Measurements from ENCODE around the gene PATE1.
"Not testable (repeated sequence)": the region's sequence is repeated elsewhere in the genome, so short reads cannot be mapped to it uniquely, and the experiment has no call there.

Gene PATE1, protein sequence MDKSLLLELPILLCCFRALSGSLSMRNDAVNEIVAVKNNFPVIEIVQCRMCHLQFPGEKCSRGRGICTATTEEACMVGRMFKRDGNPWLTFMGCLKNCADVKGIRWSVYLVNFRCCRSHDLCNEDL

DNA sequence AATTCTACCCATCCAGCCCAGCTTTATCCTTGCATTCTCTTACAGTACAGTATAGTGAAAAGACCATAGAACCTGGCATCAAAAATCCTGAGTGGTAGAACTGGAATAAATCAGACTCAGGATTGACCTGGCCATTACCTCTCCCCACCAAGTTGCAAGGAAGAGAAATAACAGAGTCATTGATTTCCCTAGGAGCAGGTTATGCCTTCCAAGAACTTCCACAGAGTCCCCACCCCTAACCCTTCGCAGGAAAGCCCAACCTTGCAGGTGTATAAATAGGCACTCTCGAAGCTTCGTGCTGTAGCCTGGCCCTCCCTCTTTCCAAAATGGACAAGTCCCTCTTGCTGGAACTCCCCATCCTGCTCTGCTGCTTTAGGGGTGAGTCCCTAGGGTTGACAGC, at the start of gene PATE1:
TSS of gene PATE1 (plus strand) at position 301 of the 400 bp plus-strand sequence. CDS start at position 327, 26 bp downstream.
- no peak within 1 kb of the TSS for H3K27ac Mint-ChIP-seq
- no peaks in the 10 kb centered on the region for H3K9me3 Mint-ChIP-seq (ENCODE audit: low read depth)
- peaks cover 7% of the 10 kb centered on the region for H3K27me3 Mint-ChIP-seq
- no peaks in the 10 kb centered on the region for H3K36me3 Mint-ChIP-seq
- no peaks in the 10 kb centered on the region for H3K4me1 Mint-ChIP-seq (ENCODE audit: low read depth)
- H3K4me3 Mint-ChIP-seq, result no peak within 1 kb of the TSS

DNA sequence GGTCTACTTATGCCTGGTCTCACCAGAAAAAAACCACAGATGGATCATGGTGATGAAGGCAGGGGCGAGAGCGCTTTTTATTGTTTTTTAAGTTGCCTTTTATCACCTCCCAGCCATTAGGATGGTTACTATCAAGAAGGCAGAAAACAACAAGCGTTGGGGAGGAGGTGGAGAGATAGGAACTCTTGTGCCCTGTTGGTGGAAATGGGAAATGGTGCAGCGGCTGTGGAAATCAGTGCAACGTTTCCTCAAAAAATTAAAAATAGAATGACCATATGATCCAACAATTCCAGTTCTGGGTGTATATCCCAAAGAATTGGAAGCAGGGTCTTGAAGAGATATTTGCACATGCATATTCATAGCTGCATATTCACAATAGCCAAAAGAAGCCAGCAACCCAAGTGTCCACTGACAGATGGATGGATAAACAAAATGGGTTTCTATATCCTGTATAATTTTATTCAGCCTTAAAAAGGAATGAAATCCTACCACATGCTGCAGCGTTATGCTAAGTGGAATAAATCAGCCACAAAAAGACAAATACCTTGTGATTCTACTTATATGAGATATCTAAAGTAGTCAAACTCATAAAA, 45.0 kb upstream of the PATE1 start:
- Mint-ChIP-seq H3K9me3 (ENCODE audit: low read depth) (no peaks in the 10 kb centered on the region), H3K4me3 (no peak overlapping the region), H3K4me1 (ENCODE audit: low read depth) (no peaks in the 10 kb centered on the region), H3K27me3 (peaks cover 6% of the 10 kb centered on the region), H3K27ac (no peak overlapping the region), H3K36me3 (no peaks in the 10 kb centered on the region)

DNA sequence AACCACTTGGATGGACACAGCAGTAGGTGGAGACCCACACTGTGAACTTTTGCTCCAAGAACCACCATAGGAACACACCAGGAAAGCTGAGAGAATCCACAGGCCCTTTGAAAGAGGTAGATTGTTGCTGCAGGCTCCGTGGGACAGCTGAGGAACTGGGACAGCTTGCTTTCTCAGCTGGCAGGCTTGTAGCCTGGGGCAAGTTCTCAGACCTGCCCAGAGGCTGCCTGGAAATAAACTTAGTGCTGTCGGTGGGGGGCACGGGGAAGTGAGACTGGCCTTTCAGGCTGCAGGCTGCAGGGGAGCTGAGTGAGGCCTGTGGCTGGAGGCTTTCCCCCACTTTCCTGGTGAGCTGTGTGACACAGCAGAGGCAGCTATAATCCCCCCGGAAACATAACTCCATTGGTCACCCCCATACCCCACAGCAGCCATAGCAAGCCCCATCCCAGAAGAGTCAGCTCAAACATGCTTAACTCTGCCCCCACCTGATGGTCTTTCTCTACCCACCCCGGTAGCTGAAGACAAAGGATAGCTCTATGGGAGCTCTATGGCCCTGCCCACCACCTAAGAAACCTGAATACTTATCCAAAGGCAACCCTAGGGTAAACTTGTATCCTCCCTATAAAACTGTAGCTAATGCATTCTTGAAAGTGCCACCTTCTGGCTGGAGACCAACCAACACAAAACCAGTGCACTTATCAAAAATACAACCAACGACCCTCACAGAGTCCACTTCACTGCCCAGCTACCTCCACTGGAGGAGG, 44.0 kb upstream of the PATE1 start:
- Mint-ChIP-seq H3K36me3 (no peaks in the 10 kb centered on the region), H3K27ac (no peak overlapping the region), H3K4me3 (no peak overlapping the region), H3K4me1 (ENCODE audit: low read depth) (no peaks in the 10 kb centered on the region), H3K27me3 (peaks cover 10% of the 10 kb centered on the region), H3K9me3 (ENCODE audit: low read depth) (no peaks in the 10 kb centered on the region)

DNA sequence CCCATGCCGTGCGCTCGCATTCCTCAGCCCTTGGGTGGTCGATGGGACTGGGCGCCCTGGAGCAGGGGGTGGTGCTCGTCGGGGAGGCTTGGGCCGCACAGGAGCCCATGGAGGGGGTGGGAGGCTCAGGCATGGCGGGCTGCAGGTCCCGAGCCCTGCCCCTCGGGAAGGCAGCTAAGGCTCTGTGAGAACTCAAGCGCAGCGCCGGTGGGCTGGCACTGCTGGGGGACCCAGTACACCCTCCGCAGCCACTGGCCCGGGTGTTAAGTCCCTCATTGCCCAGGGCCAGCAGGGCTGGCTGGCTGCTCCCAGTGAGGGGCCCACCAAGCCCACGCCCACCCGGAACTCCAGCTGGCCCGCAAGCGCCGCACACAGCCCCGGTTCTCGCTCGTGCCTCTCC, 41.4 kb upstream of the PATE1 start:
- not testable (repeated sequence) for H3K9me3 Mint-ChIP-seq (ENCODE audit: low read depth); H3K27ac Mint-ChIP-seq; H3K36me3 Mint-ChIP-seq; H3K4me3 Mint-ChIP-seq; H3K4me1 Mint-ChIP-seq (ENCODE audit: low read depth)
- H3K27me3 Mint-ChIP-seq, result peaks cover 13% of the 10 kb centered on the region

DNA sequence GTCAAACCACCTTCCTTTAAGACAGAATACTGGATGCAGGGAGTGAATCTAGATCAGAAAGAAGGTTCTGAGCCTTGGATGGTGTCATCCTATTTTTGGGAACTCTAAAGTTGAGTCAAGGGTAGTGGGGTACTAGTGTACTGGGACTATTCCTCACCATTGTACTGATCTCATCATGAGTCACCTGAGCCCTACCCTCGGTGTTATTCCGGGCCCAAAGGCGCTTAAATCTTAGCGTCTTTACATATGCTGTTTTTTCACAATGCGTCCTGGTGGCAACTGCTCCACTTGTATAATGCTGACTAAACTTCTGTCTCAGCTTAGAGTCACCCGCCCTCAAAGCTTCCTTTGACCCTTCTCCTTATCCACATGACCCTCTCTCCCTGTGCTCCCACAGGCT, 25.3 kb upstream of the PATE1 start:
- no peak overlapping the region for H3K4me3 Mint-ChIP-seq
- no peaks in the 10 kb centered on the region for H3K36me3 Mint-ChIP-seq
- no peaks in the 10 kb centered on the region for H3K4me1 Mint-ChIP-seq (ENCODE audit: low read depth)
- H3K9me3 Mint-ChIP-seq (ENCODE audit: low read depth), result no peaks in the 10 kb centered on the region
- H3K27me3 Mint-ChIP-seq, result peaks cover 21% of the 10 kb centered on the region
- no peak overlapping the region for H3K27ac Mint-ChIP-seq

DNA sequence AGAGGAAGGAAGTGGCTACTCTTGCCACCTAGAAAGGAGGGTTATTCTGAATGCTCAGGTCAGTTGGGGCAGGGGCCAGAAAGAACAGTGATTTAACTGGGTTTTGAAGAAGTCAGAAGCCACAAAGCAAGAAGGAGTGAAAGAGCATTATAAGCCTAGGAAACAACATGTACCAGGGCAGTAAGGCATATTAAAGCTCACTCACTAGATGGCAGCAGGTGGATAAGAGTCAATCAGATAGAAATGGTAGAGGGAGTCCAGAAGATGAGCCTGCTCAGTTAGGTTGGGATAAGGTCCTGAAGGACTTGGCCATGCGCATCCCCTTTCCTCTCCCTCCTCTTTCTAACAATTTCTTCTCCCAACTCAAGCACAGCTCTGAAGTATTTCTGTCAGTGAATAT, 22.0 kb upstream of the PATE1 start:
- Mint-ChIP-seq H3K4me3 (no peak overlapping the region), H3K9me3 (ENCODE audit: low read depth) (no peaks in the 10 kb centered on the region), H3K36me3 (no peaks in the 10 kb centered on the region), H3K4me1 (ENCODE audit: low read depth) (no peaks in the 10 kb centered on the region), H3K27ac (no peak overlapping the region), H3K27me3 (peaks cover 20% of the 10 kb centered on the region)

DNA sequence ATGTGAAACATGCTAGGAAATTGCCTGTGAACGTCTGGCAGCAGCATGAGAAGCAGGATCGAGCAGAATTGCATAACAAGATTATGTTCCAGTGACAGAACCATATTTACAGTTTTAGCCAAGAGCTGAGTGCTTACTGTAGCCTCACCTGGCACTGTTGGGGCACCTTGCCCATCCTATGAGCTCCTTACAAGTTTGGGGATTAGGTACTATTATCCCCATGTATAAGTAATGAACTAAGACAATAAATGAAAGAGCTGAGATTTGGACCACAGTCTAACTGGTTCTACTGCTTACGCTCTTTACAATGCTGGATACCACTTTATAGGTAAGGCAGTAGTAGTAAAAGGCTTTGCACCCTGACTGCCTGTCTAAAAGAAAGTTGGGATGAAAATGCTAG, 17.1 kb upstream of the PATE1 start:
- Mint-ChIP-seq H3K36me3 (no peaks in the 10 kb centered on the region), H3K9me3 (ENCODE audit: low read depth) (no peaks in the 10 kb centered on the region), H3K27ac (no peak overlapping the region), H3K27me3 (peaks cover 16% of the 10 kb centered on the region), H3K4me1 (ENCODE audit: low read depth) (no peaks in the 10 kb centered on the region), H3K4me3 (no peak overlapping the region)

DNA sequence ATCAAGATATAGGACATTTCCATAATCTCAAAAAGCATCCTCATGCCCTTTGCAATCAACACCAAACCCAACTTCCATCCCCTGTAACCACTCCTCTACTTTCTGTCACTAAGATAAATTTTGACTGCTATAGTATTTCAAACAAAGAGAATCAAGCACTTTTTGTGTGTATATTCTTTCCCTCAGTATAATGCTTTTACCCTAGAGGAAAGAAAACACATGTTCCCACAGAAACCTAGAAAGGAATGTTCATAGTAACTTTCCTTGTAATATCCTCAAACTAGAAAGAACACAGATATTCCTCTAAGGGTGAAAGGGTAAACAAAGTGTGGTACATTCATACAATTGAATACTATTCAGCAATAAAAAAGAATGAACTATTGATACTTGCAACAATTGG, 5.5 kb upstream of the PATE1 start:
- Mint-ChIP-seq H3K4me3 (no peak overlapping the region), H3K27me3 (peaks cover 9% of the 10 kb centered on the region), H3K27ac (no peak overlapping the region), H3K4me1 (ENCODE audit: low read depth) (no peaks in the 10 kb centered on the region), H3K9me3 (ENCODE audit: low read depth) (peaks cover 15% of the 10 kb centered on the region), H3K36me3 (no peaks in the 10 kb centered on the region)

DNA sequence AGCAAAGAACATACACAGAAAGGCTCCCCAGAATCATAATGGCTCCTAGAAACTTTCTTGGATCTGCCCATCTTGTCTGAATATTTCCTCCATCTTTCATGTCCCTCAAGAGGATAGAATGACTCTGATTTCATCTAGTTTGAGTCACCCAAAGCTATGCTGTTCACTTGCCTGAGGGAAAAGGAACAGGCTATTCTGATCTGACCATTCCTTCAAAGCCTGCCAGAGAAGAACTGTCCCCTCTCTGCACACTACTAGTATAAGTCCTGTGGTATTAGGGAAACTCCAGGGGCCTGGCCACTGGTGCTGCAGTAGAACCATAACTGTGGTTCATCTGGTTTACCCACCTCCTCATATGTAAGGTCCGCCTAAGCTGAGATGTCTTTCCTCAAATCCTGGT, 2.4 kb upstream of the PATE1 start:
- Mint-ChIP-seq H3K36me3 (no peaks in the 10 kb centered on the region), H3K9me3 (ENCODE audit: low read depth) (peaks cover under 1% of the 10 kb centered on the region), H3K27ac (no peak overlapping the region), H3K27me3 (peaks cover 5% of the 10 kb centered on the region), H3K4me3 (no peak overlapping the region), H3K4me1 (ENCODE audit: low read depth) (no peaks in the 10 kb centered on the region)

DNA sequence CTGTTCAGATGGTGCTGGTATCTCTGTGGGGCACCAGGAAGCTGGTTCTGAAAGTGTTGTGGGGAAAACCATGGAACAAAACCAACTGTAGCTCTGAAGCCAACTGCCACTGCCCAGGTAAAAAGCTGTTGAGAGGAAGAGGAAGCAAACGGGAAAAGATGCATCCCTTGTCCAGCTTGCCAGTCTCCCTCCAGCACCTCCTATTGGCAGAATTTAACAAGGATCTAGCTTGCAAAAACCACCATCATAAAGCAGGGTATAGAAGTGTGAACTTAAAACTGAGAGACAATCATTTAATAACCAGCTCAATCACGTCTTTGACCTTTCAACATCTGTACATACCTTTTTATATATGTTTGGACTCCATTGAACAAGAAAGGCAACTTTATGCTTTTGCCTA, 4.5 kb downstream of the PATE1 start:
- Mint-ChIP-seq H3K27me3 (peaks cover 19% of the 10 kb centered on the region), H3K27ac (no peak overlapping the region), H3K9me3 (ENCODE audit: low read depth) (no peaks in the 10 kb centered on the region), H3K4me3 (no peak overlapping the region), H3K4me1 (ENCODE audit: low read depth) (no peaks in the 10 kb centered on the region), H3K36me3 (no peaks in the 10 kb centered on the region)

DNA sequence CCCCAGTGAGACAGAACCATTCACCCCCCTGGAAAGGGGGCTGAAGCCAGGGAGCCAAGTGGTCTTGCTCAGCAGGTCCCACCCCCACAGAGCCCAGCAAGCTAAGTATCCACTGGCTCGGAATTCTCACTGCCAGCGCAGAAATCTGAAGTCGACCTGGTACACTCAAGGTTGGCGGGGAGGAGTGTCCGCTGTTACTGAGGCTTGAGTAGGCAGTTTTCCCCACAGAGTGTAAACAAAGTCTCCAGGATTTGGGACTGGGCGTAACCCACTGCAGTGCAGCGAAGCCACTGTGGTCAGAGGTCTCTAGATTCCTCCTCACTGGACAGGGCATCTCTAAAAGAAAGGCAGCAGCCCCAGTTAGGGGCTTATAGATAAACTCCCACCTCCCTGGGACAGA, 10.0 kb downstream of the PATE1 start:
- Mint-ChIP-seq H3K9me3 (ENCODE audit: low read depth) (peaks cover 10% of the 10 kb centered on the region), H3K4me1 (ENCODE audit: low read depth) (no peaks in the 10 kb centered on the region), H3K27ac (no peak overlapping the region), H3K36me3 (no peaks in the 10 kb centered on the region), H3K27me3 (peaks cover 23% of the 10 kb centered on the region), H3K4me3 (no peak overlapping the region)

DNA sequence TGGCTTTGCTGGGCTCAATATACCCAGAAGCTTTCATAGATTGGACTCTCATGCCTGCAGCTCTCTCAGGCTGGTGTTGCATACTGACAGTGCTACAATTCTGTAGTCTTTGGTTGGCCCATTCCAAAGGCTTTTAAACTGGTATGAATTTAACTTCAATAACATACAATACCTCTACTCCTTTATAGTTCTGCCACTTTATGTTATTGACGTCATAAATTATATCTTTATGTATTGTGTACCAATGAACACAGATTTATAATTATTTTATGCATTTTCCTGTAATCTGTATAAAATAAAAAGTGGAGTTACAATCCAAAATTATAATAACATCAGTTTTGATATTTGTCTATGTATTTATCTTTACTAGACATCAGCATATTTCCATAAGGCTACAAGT, 16.4 kb downstream of the PATE1 start:
- no peak overlapping the region for H3K4me3 Mint-ChIP-seq
- H3K4me1 Mint-ChIP-seq (ENCODE audit: low read depth), result no peaks in the 10 kb centered on the region
- peaks cover 8% of the 10 kb centered on the region for H3K9me3 Mint-ChIP-seq (ENCODE audit: low read depth)
- no peaks in the 10 kb centered on the region for H3K36me3 Mint-ChIP-seq
- peaks cover 13% of the 10 kb centered on the region for H3K27me3 Mint-ChIP-seq
- H3K27ac Mint-ChIP-seq, result no peak overlapping the region

DNA sequence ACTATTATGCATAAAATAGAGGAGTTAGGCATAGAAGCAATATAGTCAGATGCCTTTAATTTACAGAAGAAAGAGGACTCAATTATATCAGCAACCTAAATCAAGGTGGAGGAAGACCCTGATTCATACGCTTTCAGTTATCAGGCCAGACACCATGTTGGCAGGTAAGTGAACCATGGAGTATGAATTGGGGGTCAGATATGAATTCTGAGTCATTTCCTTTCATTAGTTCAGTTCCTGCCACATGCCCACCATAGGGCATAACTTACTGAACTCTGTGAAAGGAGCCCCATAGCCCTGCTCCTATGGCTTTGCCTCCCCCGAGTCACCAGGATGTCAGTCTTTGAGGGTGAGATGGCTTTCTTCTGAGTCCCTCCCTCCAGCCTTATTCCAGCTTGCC, 17.4 kb downstream of the PATE1 start:
- Mint-ChIP-seq H3K36me3 (no peaks in the 10 kb centered on the region), H3K9me3 (ENCODE audit: low read depth) (peaks cover 3% of the 10 kb centered on the region), H3K4me3 (no peak overlapping the region), H3K4me1 (ENCODE audit: low read depth) (no peaks in the 10 kb centered on the region), H3K27ac (no peak overlapping the region), H3K27me3 (peaks cover 11% of the 10 kb centered on the region)

DNA sequence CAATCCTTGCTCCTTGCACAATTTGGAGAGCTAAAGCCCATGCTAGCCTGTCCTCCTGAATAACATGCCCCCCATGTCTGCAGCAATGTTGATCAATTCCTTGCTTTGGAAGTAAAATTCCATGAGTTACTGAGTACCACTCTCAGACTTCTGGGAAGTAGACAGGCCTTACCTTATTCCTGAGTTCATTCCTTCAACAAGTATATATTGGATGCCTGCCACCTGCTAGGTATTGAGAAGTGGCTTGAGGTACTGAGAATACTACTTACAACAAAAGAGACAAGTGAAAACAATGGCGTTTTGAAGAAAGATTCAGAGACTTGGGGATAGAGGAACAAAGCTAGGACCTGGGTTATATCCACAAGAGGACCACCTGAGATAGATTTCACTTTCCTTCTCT, 20.2 kb downstream of the PATE1 start:
- H3K36me3 Mint-ChIP-seq, result no peaks in the 10 kb centered on the region

DNA sequence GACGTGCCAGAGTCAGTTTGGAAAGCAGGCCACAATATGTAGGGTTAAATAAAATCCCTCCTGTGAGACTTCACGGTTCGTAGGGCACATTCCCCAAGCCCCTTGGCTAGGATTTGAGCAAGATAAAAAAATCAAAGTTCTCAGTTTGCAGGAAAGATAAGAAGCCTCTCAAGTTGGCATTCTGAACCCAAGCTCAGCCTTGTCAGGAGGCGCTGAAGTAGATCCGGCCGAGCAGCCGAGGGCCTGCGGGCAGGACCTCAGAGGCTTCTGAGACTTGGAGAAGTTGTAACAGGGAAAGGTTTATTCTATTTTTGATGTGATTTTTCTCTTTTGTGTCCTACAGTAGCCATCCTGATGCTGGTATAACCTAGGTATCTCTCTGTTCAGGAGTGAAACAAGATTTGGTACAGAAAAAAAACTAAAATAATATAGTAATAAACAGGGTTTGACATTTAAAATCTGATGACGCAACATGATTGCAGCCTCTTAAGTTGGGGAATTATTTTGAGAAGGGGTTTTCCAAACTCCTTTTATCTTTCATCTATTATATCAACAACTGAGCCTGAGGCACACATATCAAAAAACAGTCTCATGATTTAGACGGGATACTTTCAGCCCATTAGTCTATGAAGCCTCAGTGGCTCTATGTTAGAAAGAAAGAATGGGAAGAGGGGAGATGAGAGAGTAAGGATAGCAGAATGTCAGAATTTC, 22.4 kb downstream of the PATE1 start:
- Mint-ChIP-seq H3K36me3 (no peaks in the 10 kb centered on the region), H3K4me1 (ENCODE audit: low read depth) (no peaks in the 10 kb centered on the region), H3K4me3 (no peak overlapping the region), H3K27me3 (peaks cover 12% of the 10 kb centered on the region), H3K9me3 (ENCODE audit: low read depth) (no peaks in the 10 kb centered on the region), H3K27ac (no peak overlapping the region)

More for the DNA sequence above, 20.2 kb downstream of the PATE1 start:
- H3K9me3 Mint-ChIP-seq (ENCODE audit: low read depth), result no peaks in the 10 kb centered on the region
- H3K27me3 Mint-ChIP-seq, result peaks cover 10% of the 10 kb centered on the region
- no peaks in the 10 kb centered on the region for H3K4me1 Mint-ChIP-seq (ENCODE audit: low read depth)
- no peak overlapping the region for H3K4me3 Mint-ChIP-seq
- no peak overlapping the region for H3K27ac Mint-ChIP-seq

Data from activated naive CD8-positive, alpha-beta T cell (primary cell).